Smooth muscle cell (in vitro differentiated cells): ENCODE results near the gene NAV2. TPM values are rescaled to one million over a fixed set of nuclear protein-coding genes. Genes with fewer than 3 reads are reported as not detected.

Source experiments
- DNase-seq: peaks from one replicate; lab custom pipeline; 2025; ENCODE audit not compliant: unreplicated experiment; lab: John Stamatoyannopoulos, UW
- H2AFZ ChIP-seq: fragments of 200-600 bp; sonication (generic); 2 replicates; pipeline ENCODE4 v1.6.0; 2016; ENCODE audit warnings: antibody characterized with exemption, low read depth, mild to moderate bottlenecking
- H3F3A ChIP-seq: fragments of 200-600 bp; sonication (generic); 2 replicates; pipeline ENCODE4 v1.6.0; 2017; ENCODE audit warnings: antibody characterized with exemption, low read depth
- H3K27ac ChIP-seq: fragments of 200-600 bp; sonication (generic); 2 replicates; pipeline ENCODE4 v1.5.1; 2016; ENCODE audit warnings: low read depth, mild to moderate bottlenecking
- H3K27me3 ChIP-seq: fragments of 200-600 bp; sonication (generic); 2 replicates; pipeline ENCODE4 v1.6.1; 2016; ENCODE audit warnings: low read depth, mild to moderate bottlenecking
- H3K36me3 ChIP-seq: fragments of 200-600 bp; sonication (generic); 2 replicates; pipeline ENCODE4 v1.5.1; 2016; ENCODE audit warnings: low read depth
- H3K4me1 ChIP-seq: fragments of 200-600 bp; sonication (generic); 2 replicates; pipeline ENCODE4 v1.5.1; 2016; ENCODE audit warnings: low read depth
- H3K4me2 ChIP-seq: fragments of 200-600 bp; sonication (generic); 2 replicates; pipeline ENCODE4 v1.6.0; 2016; ENCODE audit warnings: mild to moderate bottlenecking
- H3K4me3 ChIP-seq: fragments of 200-600 bp; sonication (generic); 2 replicates; pipeline ENCODE4 v1.5.1; 2016; ENCODE audit warnings: mild to moderate bottlenecking
- H3K79me2 ChIP-seq: fragments of 200-600 bp; sonication (generic); 2 replicates; pipeline ENCODE4 v1.6.0; 2016; ENCODE audit warnings: low read depth, mild to moderate bottlenecking
- H3K9ac ChIP-seq: fragments of 200-600 bp; sonication (generic); 2 replicates; pipeline ENCODE4 v1.6.0; 2016; ENCODE audit warnings: low read depth
- H3K9me3 ChIP-seq: fragments of 200-600 bp; sonication (generic); replicated peaks from 2 replicates; pipeline ENCODE4 v1.5.1; 2016; ENCODE audit warnings: low read depth
- H4K20me1 ChIP-seq: fragments of 200-600 bp; sonication (generic); 2 replicates; pipeline ENCODE4 v1.6.0; 2016; ENCODE audit warnings: low read depth
- CTCF ChIP-seq: fragments of 200-600 bp; sonication (generic); IDR thresholded peaks from 2 replicates; pipeline ENCODE4 v1.5.1; 2017; ENCODE audit warnings: borderline replicate concordance, mild to moderate bottlenecking, antibody characterized with exemption; ENCODE audit not compliant: insufficient read depth, poor library complexity, severe bottlenecking
- WGBS: methylation state at CpG from one replicate; pipeline ENCODE4 v1.1.7; 2016; ENCODE audit warnings: low lambda C conversion rate; 5-methylcytosine and 5-hydroxymethylcytosine counted together
- polyA plus RNA-seq: library from polyadenylated mRNA; unstranded; fragments of >200 nt; fragmentation: Nextera tagmentation; extraction: Ambion mirVana; gene quantifications from 2 replicates; pipeline ENCODE4 v1.2.1, GENCODE V29; 2016
- total RNA-seq: library from RNA; depleted of rRNA; stranded (reverse); fragments of >200 nt; gene quantifications from 2 replicates; pipeline ENCODE4 v1.2.3, GENCODE V29; 2014

NAV2 gene
- total and polyA plus RNA-seq, 2 experiments from 2014 or later, result 14.1 to 67.5 TPM

- Histone ChIP-seq H3F3A (peaks cover 37% of the 10 kb centered on the region), H3K4me1 (peaks cover 6% of the 10 kb centered on the region), H3K79me2 (peaks cover 7% of the 10 kb centered on the region), H3K27me3 (no peaks in the 10 kb centered on the region), H3K36me3 (peaks cover 5% of the 10 kb centered on the region), H3K4me3 (peak overlapping the region; percentile 12), H3K27ac (peak overlapping the region; percentile 98), H3K4me2 (peak overlapping the region; percentile 67), H3K9me3 (no peaks in the 10 kb centered on the region), H4K20me1 (no peaks in the 10 kb centered on the region), H3K9ac (peak overlapping the region; percentile 77), H2AFZ (peak overlapping the region; percentile 52)
- peak; percentile 56 for DNase-seq
- TF ChIP-seq CTCF, result no peak
- 38% methylated on average over 15 of the region's 15 CpGs for WGBS
Observed at GRCh38 chr11:20112291-20113148, 399.9 kb downstream of the NAV2 start.

GRCh38 chr11:20113149-20113438 lies 400.5 kb downstream of the NAV2 start:
- Histone ChIP-seq H2AFZ (no peak overlapping the region), H4K20me1 (no peaks in the 10 kb centered on the region), H3K4me1 (peaks cover 6% of the 10 kb centered on the region), H3K27me3 (no peaks in the 10 kb centered on the region), H3F3A (peaks cover 33% of the 10 kb centered on the region), H3K36me3 (peaks cover 5% of the 10 kb centered on the region), H3K4me2 (no peak overlapping the region), H3K9ac (peak overlapping the region; percentile 77), H3K79me2 (peaks cover 7% of the 10 kb centered on the region), H3K27ac (peak overlapping the region; percentile 98), H3K4me3 (no peak overlapping the region), H3K9me3 (no peaks in the 10 kb centered on the region)
- 92% methylated on average over 5 of the region's 5 CpGs for WGBS
- TF ChIP-seq CTCF, result no peak
- no peak for DNase-seq

- no peak for DNase-seq
- over 99% methylated on average over 10 of the region's 10 CpGs for WGBS
- no peak overlapping the region for H3K4me3 ChIP-seq
- H3F3A ChIP-seq, result peaks cover 20% of the 10 kb centered on the region
- H3K4me1 ChIP-seq, result peaks cover 6% of the 10 kb centered on the region
- no peak overlapping the region for H3K27ac ChIP-seq
- peaks cover 7% of the 10 kb centered on the region for H3K79me2 ChIP-seq
- no peak overlapping the region for H2AFZ ChIP-seq
- H3K4me2 ChIP-seq, result no peak overlapping the region
- H3K9ac ChIP-seq, result no peak overlapping the region
- H3K36me3 ChIP-seq, result no peaks in the 10 kb centered on the region
- TF ChIP-seq CTCF, result no peak
- H3K9me3 ChIP-seq, result no peaks in the 10 kb centered on the region
- no peaks in the 10 kb centered on the region for H4K20me1 ChIP-seq
- no peaks in the 10 kb centered on the region for H3K27me3 ChIP-seq
Observed at GRCh38 chr11:20114588-20114987, 402.0 kb downstream of the NAV2 start.

GRCh38 chr11:20116825-20117224 lies 404.2 kb downstream of the NAV2 start:
- DNase-seq, result no peak
- H3K36me3 ChIP-seq, result no peaks in the 10 kb centered on the region
- H3K9ac ChIP-seq, result no peak overlapping the region
- H3K4me1 ChIP-seq, result peaks cover 2% of the 10 kb centered on the region
- no peaks in the 10 kb centered on the region for H4K20me1 ChIP-seq
- WGBS, result 0% methylated on average over 1 of the region's 1 CpG
- H3F3A ChIP-seq, result peaks cover 3% of the 10 kb centered on the region
- H3K27me3 ChIP-seq, result no peaks in the 10 kb centered on the region
- no peaks in the 10 kb centered on the region for H3K9me3 ChIP-seq
- no peak overlapping the region for H3K27ac ChIP-seq
- H3K4me2 ChIP-seq, result no peak overlapping the region
- TF ChIP-seq CTCF, result no peak
- H3K79me2 ChIP-seq, result peaks cover 7% of the 10 kb centered on the region
- no peak overlapping the region for H3K4me3 ChIP-seq
- H2AFZ ChIP-seq, result no peak overlapping the region
